ENCODE measurements around the gene BTNL2. TPM values are rescaled to one million over a fixed set of nuclear protein-coding genes. Genes with fewer than 3 reads are reported as not detected.

Gene BTNL2
- total RNA-seq, 2 donors from 2014 or later = not detected

- Mint-ChIP-seq H3K4me1 (no peaks in the 10 kb centered on the region), H3K9me3 (no peaks in the 10 kb centered on the region), H3K27ac (no peak overlapping the region), H3K27me3 (peaks cover 9% of the 10 kb centered on the region), H3K36me3 (ENCODE audit: low read depth) (no peaks in the 10 kb centered on the region), H3K4me3 (no peak overlapping the region)
- ATAC-seq (replicated peaks) = no peak
These were observed 24.2 kb upstream of the BTNL2 start for GRCh38 chr6:32431142-32431541.

- Mint-ChIP-seq H3K9me3 (no peaks in the 10 kb centered on the region), H3K27me3 (peaks cover 9% of the 10 kb centered on the region), H3K4me3 (no peak overlapping the region), H3K4me1 (no peaks in the 10 kb centered on the region), H3K36me3 (ENCODE audit: low read depth) (no peaks in the 10 kb centered on the region), H3K27ac (no peak overlapping the region)
- ATAC-seq (replicated peaks) = no peak
These were observed 23.2 kb upstream of the BTNL2 start for GRCh38 chr6:32430179-32430578.

DNA sequence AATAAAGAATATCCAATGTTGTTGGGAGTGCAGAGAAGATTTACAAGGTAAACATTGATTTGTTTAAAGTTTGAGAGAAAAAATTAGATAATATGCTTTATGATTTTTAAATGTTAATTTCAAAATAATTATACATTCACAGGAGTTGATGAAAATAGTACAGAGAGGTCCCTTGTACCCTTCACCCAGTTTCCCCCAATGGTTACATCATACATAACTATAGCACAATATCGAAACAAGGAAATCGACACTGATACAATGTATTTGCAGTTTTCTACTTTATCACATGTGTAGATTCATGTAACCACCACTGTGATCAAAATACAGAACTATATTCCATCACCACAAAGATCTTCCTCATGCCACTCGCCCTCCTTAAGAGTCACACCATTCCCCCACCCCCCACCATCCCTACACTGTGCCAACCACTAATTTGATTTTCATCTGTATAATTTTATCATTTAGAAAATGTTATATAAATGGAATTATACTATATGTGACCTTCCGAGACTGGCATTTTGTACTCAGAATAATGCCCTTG lies 21.0 kb upstream of the BTNL2 start:
- peaks cover 15% of the 10 kb centered on the region for H3K27me3 Mint-ChIP-seq
- no peak overlapping the region for H3K27ac Mint-ChIP-seq

DNA sequence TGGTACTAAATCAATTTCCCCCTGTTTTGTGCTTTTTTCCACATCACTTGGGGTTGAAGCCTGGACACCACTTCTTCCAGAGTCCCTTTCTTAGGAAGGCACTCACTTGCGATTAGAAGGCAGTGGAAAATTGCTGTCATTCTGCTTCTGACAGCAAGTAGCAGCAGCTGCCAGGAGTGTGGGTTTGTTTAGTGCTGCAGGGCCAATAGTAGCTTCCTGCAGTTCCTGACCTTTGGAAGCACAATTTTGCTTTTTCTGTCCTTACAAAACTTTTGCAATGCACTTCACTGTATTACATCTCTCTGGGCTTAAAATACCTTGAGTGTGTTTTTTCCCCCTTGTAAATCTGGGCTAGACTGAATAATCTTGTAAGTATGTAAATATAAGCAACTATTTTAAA lies 20.2 kb upstream of the BTNL2 start:
- Mint-ChIP-seq H3K4me1 (no peaks in the 10 kb centered on the region), H3K27ac (no peak overlapping the region), H3K9me3 (no peaks in the 10 kb centered on the region), H3K36me3 (ENCODE audit: low read depth) (no peaks in the 10 kb centered on the region), H3K27me3 (peaks cover 20% of the 10 kb centered on the region), H3K4me3 (no peak overlapping the region)
- no peak for ATAC-seq (replicated peaks)

More for the DNA sequence above, 21.0 kb upstream of the BTNL2 start:
- Mint-ChIP-seq H3K4me1 (no peaks in the 10 kb centered on the region), H3K9me3 (no peaks in the 10 kb centered on the region), H3K4me3 (no peak overlapping the region), H3K36me3 (ENCODE audit: low read depth) (no peaks in the 10 kb centered on the region)
- no peak for ATAC-seq (replicated peaks)

DNA sequence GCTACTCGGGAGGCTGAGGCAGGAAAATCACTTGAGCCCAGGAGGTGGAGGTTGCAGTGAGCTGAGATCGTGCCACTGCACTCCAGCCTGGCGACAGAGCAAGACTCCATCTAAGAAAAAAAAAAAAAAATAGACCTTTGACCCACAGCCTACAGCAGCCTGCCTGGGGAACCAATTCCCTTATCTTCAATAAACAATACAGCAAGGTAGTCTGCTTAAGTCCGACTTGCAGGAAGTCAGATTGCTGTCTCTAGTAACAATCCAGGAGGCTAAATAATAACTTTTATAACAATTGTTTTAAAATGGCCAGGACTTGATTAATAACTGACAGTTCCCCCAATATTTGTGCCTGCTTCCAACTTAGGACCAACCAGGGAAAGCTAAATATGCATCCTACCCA lies 19.4 kb upstream of the BTNL2 start:
- no peak for ATAC-seq (replicated peaks)
- Mint-ChIP-seq H3K4me3 (no peak overlapping the region), H3K9me3 (no peaks in the 10 kb centered on the region), H3K4me1 (no peaks in the 10 kb centered on the region), H3K27me3 (peaks cover 20% of the 10 kb centered on the region), H3K27ac (no peak overlapping the region), H3K36me3 (ENCODE audit: low read depth) (no peaks in the 10 kb centered on the region)

- no peak overlapping the region for H3K27ac Mint-ChIP-seq
- ATAC-seq (replicated peaks) = no peak
- no peaks in the 10 kb centered on the region for H3K4me1 Mint-ChIP-seq
- peaks cover 25% of the 10 kb centered on the region for H3K27me3 Mint-ChIP-seq
- H3K36me3 Mint-ChIP-seq (ENCODE audit: low read depth) = no peaks in the 10 kb centered on the region
- no peak overlapping the region for H3K4me3 Mint-ChIP-seq
- H3K9me3 Mint-ChIP-seq = no peaks in the 10 kb centered on the region
These were observed 17.8 kb upstream of the BTNL2 start for GRCh38 chr6:32424589-32425300.

GRCh38 chr6:32416036-32416435 lies 9.1 kb upstream of the BTNL2 start:
- Mint-ChIP-seq H3K27me3 (peaks cover 51% of the 10 kb centered on the region), H3K36me3 (ENCODE audit: low read depth) (no peaks in the 10 kb centered on the region), H3K9me3 (no peaks in the 10 kb centered on the region), H3K4me3 (no peak overlapping the region), H3K4me1 (no peaks in the 10 kb centered on the region), H3K27ac (no peak overlapping the region)
- no peak for ATAC-seq (replicated peaks)

DNA sequence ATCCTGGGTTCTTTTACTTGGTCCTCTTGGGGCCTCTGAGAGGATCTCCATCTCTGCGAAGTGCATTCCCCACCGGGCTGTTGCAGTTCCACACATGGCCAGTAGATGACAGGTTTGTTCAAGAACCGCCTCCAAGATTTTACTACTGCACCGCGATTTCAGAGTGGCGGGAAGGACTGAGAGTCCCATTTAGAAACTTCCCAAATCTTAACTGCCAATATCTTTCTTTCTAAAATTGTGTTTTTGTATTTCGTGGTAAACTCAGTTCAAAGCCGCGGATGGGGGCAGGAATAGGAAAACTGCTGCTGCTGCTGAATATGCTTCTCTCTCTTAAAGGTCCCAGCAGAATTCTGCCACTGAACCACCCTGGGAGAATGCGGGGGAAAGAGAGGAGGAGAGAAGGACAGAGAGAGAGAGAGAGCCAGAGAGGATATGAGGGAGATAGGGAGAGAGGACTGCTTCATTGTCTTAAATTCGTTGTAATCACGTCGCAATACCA lies 8.6 kb upstream of the BTNL2 start:
- peaks cover 51% of the 10 kb centered on the region for H3K27me3 Mint-ChIP-seq
- peak; percentile 63 for ATAC-seq (replicated peaks)
- H3K36me3 Mint-ChIP-seq (ENCODE audit: low read depth) = no peaks in the 10 kb centered on the region
- no peaks in the 10 kb centered on the region for H3K4me1 Mint-ChIP-seq
- no peak overlapping the region for H3K4me3 Mint-ChIP-seq
- no peaks in the 10 kb centered on the region for H3K9me3 Mint-ChIP-seq
- H3K27ac Mint-ChIP-seq = no peak overlapping the region

GRCh38 chr6:32413427-32414047 lies 6.6 kb upstream of the BTNL2 start:
- H3K4me3 Mint-ChIP-seq = no peak overlapping the region
- no peaks in the 10 kb centered on the region for H3K9me3 Mint-ChIP-seq
- H3K27ac Mint-ChIP-seq = no peak overlapping the region
- peaks cover 42% of the 10 kb centered on the region for H3K27me3 Mint-ChIP-seq
- ATAC-seq (replicated peaks) = peak; percentile 94
- no peaks in the 10 kb centered on the region for H3K4me1 Mint-ChIP-seq
- H3K36me3 Mint-ChIP-seq (ENCODE audit: low read depth) = no peaks in the 10 kb centered on the region

DNA sequence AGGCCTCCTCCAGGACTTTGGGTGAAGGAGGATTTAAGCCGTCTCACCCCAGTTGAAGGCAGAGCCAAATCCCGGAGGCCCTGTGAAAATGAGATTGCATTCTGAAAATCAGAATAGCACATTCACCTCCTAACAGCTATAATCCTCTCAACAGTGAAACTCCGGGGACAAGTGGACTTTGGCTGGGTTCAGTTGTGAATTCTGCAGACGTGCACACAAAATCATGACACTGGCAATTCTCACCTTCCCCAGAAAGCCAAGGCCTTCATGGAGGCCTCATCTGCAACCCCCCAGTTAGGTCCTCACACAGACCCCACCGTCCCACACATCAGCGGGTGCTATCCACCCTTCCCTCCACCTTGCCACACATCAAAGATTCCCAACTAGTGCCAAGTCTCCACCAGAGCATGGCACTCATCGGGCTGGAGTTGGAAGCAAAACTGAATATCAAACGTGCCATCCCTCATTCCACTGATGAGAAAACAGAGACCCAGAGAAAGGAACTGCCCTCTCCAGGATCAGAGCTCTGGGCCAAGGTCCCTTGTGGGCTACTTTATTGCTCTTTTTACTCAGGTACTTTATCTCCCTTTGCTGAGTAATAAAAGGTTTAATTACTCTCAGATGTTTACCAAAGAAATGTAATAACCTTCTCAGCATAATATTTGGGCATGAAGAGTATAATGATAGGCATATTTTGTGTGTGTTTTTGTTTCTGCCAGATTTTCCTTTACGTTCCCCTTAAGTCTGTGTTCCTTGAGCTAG lies 4.8 kb upstream of the BTNL2 start:
- H3K4me1 Mint-ChIP-seq = no peaks in the 10 kb centered on the region
- H3K9me3 Mint-ChIP-seq = no peaks in the 10 kb centered on the region
- no peak for ATAC-seq (replicated peaks)
- H3K36me3 Mint-ChIP-seq (ENCODE audit: low read depth) = no peaks in the 10 kb centered on the region
- H3K4me3 Mint-ChIP-seq = no peak overlapping the region
- no peak overlapping the region for H3K27ac Mint-ChIP-seq
- peaks cover 54% of the 10 kb centered on the region for H3K27me3 Mint-ChIP-seq

DNA sequence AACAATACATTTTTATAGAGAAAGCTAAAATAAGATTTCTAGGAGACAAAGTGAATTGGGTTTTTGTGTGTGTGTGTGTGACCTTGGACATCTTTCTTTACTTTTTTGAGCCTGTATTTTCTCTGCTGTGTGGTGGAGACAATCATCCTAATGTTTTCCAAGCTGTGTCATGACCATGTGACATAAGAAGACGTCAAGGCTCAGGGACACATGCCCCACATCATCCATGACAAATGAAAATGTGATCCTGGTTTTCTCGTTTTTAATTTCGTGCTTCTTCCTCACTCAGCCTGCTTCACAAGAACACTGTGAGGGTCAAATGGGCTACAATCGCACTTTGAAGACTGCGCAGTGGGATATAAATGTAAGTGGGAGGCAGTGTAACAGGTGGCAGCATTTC lies 3.9 kb upstream of the BTNL2 start:
- Mint-ChIP-seq H3K27me3 (peaks cover 53% of the 10 kb centered on the region), H3K27ac (no peak overlapping the region)

DNA sequence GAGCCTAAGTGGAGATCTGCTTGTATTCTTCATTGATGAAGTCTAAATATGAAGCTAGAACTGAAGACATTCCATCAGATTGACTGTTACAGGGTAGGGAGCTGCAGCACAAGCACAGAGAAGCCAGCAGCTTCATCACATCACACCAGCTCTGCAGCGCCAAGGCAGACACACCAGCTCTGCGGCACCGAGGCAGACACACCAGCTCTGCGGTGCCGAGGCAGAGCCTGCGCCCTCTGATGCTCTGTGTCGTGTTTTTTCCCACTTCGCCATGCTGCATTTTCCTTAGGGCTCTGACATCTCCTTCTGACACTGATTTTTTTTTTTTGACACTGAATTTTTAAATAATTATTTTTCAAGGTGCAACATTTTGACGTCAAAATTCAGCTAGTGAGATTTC lies 784 bp downstream of the BTNL2 start:
- ATAC-seq (replicated peaks) = no peak
- peaks cover 50% of the 10 kb centered on the region for H3K27me3 Mint-ChIP-seq
- H3K4me1 Mint-ChIP-seq = no peaks in the 10 kb centered on the region
- H3K9me3 Mint-ChIP-seq = no peaks in the 10 kb centered on the region
- H3K36me3 Mint-ChIP-seq (ENCODE audit: low read depth) = no peaks in the 10 kb centered on the region
- H3K27ac Mint-ChIP-seq = no peak overlapping the region
- no peak overlapping the region for H3K4me3 Mint-ChIP-seq

More for the DNA sequence above, 3.9 kb upstream of the BTNL2 start:
- no peak for ATAC-seq (replicated peaks)
- Mint-ChIP-seq H3K9me3 (no peaks in the 10 kb centered on the region), H3K4me1 (no peaks in the 10 kb centered on the region), H3K36me3 (ENCODE audit: low read depth) (no peaks in the 10 kb centered on the region), H3K4me3 (no peak overlapping the region)

DNA sequence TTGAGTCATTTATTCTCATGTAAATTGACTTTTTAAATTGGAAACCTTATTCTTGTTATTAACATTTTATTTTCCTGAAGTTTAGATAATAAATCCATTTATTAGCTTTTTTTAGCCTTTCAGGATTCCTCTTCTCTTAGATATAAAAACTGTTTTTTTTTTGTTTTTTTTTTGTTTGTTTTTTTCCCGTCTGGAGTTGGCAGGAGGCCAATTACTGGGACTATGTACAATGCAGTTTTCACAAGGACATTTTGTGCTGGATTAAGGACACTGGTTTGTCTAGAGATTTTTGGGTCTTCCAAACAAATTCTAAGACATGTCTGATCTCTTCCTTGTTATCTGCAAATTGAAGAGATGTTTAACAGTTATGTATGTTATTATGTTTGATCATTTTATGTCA lies 1.3 kb downstream of the BTNL2 start:
- no peak overlapping the region for H3K27ac Mint-ChIP-seq
- peaks cover 50% of the 10 kb centered on the region for H3K27me3 Mint-ChIP-seq
- no peak for ATAC-seq (replicated peaks)
- H3K4me3 Mint-ChIP-seq = no peak overlapping the region
- no peaks in the 10 kb centered on the region for H3K4me1 Mint-ChIP-seq
- H3K36me3 Mint-ChIP-seq (ENCODE audit: low read depth) = no peaks in the 10 kb centered on the region
- H3K9me3 Mint-ChIP-seq = no peaks in the 10 kb centered on the region

GRCh38 chr6:32402812-32403211 lies 4.2 kb downstream of the BTNL2 start:
- Mint-ChIP-seq H3K36me3 (ENCODE audit: low read depth) (no peaks in the 10 kb centered on the region), H3K27me3 (peaks cover 45% of the 10 kb centered on the region), H3K4me3 (no peak overlapping the region), H3K9me3 (no peaks in the 10 kb centered on the region), H3K27ac (no peak overlapping the region), H3K4me1 (no peaks in the 10 kb centered on the region)
- no peak for ATAC-seq (replicated peaks)

Data from activated T-helper 17 cell treated with anti-CD3 and anti-CD28 coated beads, Interleukin-2, amount 50 U/mL, for 72 hours (primary cell).